ENCODE data around the gene FRY.

GRCh38 chr13:32068255-32068654, 36.7 kb downstream of the FRY start:
- TF ChIP-seq CTCF (IDR thresholded peaks at IDR 0.05; ENCODE audit: low read depth, low read length, missing input control) (no peak), YY1 (IDR thresholded peaks at IDR 0.05) (no peak), REST (IDR thresholded peaks at IDR 0.05) (no peak)
